Type B pancreatic cell (in vitro differentiated cells): Measurements from ENCODE around the gene RNASE11. TPM values are rescaled to one million over a fixed set of nuclear protein-coding genes. Genes with fewer than 3 reads are reported as not detected.
"Not testable (repeated sequence)": the region's sequence is repeated elsewhere in the genome, so short reads cannot be mapped to it uniquely, and the experiment has no call there.

Experiments used
- DNase-seq: peaks from one replicate; pipeline ENCODE4 v3.0.0; 2021; ENCODE audit warnings: mixed read lengths; ENCODE audit not compliant: unreplicated experiment; ENCODE audit errors: extremely low spot score
- H3K27ac Mint-ChIP-seq: 2 replicates; pipeline ENCODE4 v1.8.0; 2021; ENCODE audit warnings: mild to moderate bottlenecking, mixed read lengths
- H3K27me3 Mint-ChIP-seq: 2 replicates; pipeline ENCODE4 v1.8.0; 2021; ENCODE audit warnings: mixed read lengths
- H3K36me3 Mint-ChIP-seq: 2 replicates; pipeline ENCODE4 v1.8.0; 2021; ENCODE audit warnings: mixed read lengths
- H3K4me1 Mint-ChIP-seq: one replicate; pipeline ENCODE4 v1.8.0; 2021; ENCODE audit warnings: mixed read lengths; ENCODE audit not compliant: unreplicated experiment
- H3K4me3 Mint-ChIP-seq: 2 replicates; pipeline ENCODE4 v1.8.0; 2021; ENCODE audit warnings: mild to moderate bottlenecking, mixed read lengths
- H3K9me3 Mint-ChIP-seq: 2 replicates; pipeline ENCODE4 v1.8.0; 2021; ENCODE audit warnings: mixed read lengths
- total RNA-seq: library from RNA; stranded (reverse); gene quantifications from 2 replicates; pipeline ENCODE4 v1.2.1, GENCODE V29; 2021; ENCODE audit warnings: low replicate concordance
- TF ChIP-seq, protein P1 (sequence below): fragments of 200-600 bp; sonication (generic); conservative IDR thresholded peaks from 2 replicates; pipeline ENCODE4 v1.5.0; 2021; ENCODE audit warnings: antibody characterized with exemption, mild to moderate bottlenecking

Gene RNASE11
- total RNA-seq, 1 donor from 2014 or later = not detected

- TF ChIP-seq, protein P1, sequence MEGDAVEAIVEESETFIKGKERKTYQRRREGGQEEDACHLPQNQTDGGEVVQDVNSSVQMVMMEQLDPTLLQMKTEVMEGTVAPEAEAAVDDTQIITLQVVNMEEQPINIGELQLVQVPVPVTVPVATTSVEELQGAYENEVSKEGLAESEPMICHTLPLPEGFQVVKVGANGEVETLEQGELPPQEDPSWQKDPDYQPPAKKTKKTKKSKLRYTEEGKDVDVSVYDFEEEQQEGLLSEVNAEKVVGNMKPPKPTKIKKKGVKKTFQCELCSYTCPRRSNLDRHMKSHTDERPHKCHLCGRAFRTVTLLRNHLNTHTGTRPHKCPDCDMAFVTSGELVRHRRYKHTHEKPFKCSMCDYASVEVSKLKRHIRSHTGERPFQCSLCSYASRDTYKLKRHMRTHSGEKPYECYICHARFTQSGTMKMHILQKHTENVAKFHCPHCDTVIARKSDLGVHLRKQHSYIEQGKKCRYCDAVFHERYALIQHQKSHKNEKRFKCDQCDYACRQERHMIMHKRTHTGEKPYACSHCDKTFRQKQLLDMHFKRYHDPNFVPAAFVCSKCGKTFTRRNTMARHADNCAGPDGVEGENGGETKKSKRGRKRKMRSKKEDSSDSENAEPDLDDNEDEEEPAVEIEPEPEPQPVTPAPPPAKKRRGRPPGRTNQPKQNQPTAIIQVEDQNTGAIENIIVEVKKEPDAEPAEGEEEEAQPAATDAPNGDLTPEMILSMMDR = no peak
- Mint-ChIP-seq H3K4me1 (no peaks in the 10 kb centered on the region), H3K27ac (no peak overlapping the region), H3K4me3 (no peak overlapping the region), H3K36me3 (no peaks in the 10 kb centered on the region), H3K9me3 (no peaks in the 10 kb centered on the region), H3K27me3 (no peaks in the 10 kb centered on the region)
- DNase-seq = no peak
Measured at GRCh38 chr14:20578784-20579502, 8.9 kb downstream of the RNASE11 start.

GRCh38 chr14:20578325-20578724 is 9.5 kb downstream of the RNASE11 start:
- TF ChIP-seq, protein P1 = no peak
- no peak for DNase-seq
- Mint-ChIP-seq H3K9me3 (no peaks in the 10 kb centered on the region), H3K4me1 (no peaks in the 10 kb centered on the region), H3K4me3 (no peak overlapping the region), H3K36me3 (no peaks in the 10 kb centered on the region), H3K27me3 (no peaks in the 10 kb centered on the region), H3K27ac (no peak overlapping the region)

GRCh38 chr14:20572382-20572990 is 15.3 kb downstream of the RNASE11 start:
- not testable (repeated sequence) for H3K4me3 Mint-ChIP-seq, DNase-seq, H3K36me3 Mint-ChIP-seq, H3K27me3 Mint-ChIP-seq, H3K9me3 Mint-ChIP-seq, H3K27ac Mint-ChIP-seq, H3K4me1 Mint-ChIP-seq

DNA sequence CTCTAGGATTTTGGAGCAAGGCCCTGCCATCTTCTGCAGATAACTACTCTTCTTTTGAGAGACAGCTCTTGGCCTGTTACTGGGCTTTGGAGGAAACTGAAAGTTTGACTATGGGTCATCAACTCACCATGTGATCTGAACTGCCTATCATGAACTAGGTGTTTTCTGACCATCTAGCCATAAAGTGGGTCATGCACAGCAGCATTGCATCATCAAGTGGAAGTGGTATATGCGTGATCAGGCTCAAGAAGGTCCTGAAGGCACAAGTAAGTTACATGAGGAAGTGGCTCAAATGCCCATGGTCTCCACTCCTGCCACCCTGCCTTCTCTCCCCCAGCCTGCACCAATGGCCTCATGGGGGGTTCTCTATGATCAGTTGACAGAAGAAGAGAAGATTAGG is 17.1 kb downstream of the RNASE11 start:
- not testable (repeated sequence) for H3K27ac Mint-ChIP-seq, H3K4me3 Mint-ChIP-seq, H3K4me1 Mint-ChIP-seq, H3K27me3 Mint-ChIP-seq, DNase-seq, H3K9me3 Mint-ChIP-seq, H3K36me3 Mint-ChIP-seq

DNA sequence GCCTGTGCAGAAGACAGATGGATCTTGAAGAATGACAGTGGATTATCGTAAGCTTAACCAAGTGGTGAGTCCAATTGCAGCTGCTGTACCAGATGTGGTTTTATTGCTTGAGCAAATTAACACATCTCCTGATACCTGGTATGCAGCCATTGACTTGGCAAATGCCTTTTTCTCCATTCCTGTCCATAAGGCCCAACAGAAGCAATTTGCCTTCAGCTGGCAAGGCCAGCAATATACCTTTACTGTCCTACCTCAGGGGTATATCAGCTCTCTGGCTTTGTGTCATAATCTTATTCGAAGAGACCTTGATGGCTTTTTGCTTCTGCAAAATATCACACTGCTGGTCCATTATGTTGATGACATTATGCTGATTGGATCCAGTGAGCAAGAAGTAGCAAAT is 17.9 kb downstream of the RNASE11 start:
- H3K4me3 Mint-ChIP-seq = not testable (repeated sequence)

GRCh38 chr14:20569066-20569465 is 18.7 kb downstream of the RNASE11 start:
- H3K4me1 Mint-ChIP-seq = no peaks in the 10 kb centered on the region
- H3K36me3 Mint-ChIP-seq = no peaks in the 10 kb centered on the region
- H3K4me3 Mint-ChIP-seq = no peak overlapping the region
- no peak for DNase-seq
- no peaks in the 10 kb centered on the region for H3K9me3 Mint-ChIP-seq
- H3K27ac Mint-ChIP-seq = no peak overlapping the region
- H3K27me3 Mint-ChIP-seq = no peaks in the 10 kb centered on the region
- TF ChIP-seq, protein P1 = no peak

More for the DNA sequence above, 17.9 kb downstream of the RNASE11 start:
- H3K27ac Mint-ChIP-seq, H3K27me3 Mint-ChIP-seq, DNase-seq, H3K4me1 Mint-ChIP-seq, H3K9me3 Mint-ChIP-seq, H3K36me3 Mint-ChIP-seq: not testable (repeated sequence)

- TF ChIP-seq, protein P1 = no peak
- Mint-ChIP-seq H3K27me3 (no peaks in the 10 kb centered on the region), H3K4me1 (no peaks in the 10 kb centered on the region), H3K9me3 (no peaks in the 10 kb centered on the region), H3K36me3 (no peaks in the 10 kb centered on the region), H3K4me3 (no peak overlapping the region), H3K27ac (no peak overlapping the region)
- DNase-seq = no peak
Measured at GRCh38 chr14:20568393-20568792, 19.4 kb downstream of the RNASE11 start.

- H3K36me3 Mint-ChIP-seq = not testable (repeated sequence)
Measured at GRCh38 chr14:20567199-20567598, 20.6 kb downstream of the RNASE11 start.

More at GRCh38 chr14:20567199-20567598, 20.6 kb downstream of the RNASE11 start:
- not testable (repeated sequence) for H3K27ac Mint-ChIP-seq, DNase-seq, H3K4me1 Mint-ChIP-seq, H3K9me3 Mint-ChIP-seq, H3K27me3 Mint-ChIP-seq, H3K4me3 Mint-ChIP-seq
